ENCODE data around the gene FSIP1. TPM values are rescaled to one million over a fixed set of nuclear protein-coding genes. Genes with fewer than 3 reads are reported as not detected.

FSIP1 gene
- total RNA-seq, 1 donor from 2014 or later, result 1.6 TPM

- TF ChIP-seq, protein P1, sequence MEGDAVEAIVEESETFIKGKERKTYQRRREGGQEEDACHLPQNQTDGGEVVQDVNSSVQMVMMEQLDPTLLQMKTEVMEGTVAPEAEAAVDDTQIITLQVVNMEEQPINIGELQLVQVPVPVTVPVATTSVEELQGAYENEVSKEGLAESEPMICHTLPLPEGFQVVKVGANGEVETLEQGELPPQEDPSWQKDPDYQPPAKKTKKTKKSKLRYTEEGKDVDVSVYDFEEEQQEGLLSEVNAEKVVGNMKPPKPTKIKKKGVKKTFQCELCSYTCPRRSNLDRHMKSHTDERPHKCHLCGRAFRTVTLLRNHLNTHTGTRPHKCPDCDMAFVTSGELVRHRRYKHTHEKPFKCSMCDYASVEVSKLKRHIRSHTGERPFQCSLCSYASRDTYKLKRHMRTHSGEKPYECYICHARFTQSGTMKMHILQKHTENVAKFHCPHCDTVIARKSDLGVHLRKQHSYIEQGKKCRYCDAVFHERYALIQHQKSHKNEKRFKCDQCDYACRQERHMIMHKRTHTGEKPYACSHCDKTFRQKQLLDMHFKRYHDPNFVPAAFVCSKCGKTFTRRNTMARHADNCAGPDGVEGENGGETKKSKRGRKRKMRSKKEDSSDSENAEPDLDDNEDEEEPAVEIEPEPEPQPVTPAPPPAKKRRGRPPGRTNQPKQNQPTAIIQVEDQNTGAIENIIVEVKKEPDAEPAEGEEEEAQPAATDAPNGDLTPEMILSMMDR (IDR thresholded peaks at IDR 0.05; ENCODE audit: unreplicated experiment), result no peak
- no peaks in the 10 kb centered on the region for H3K9me3 Mint-ChIP-seq (ENCODE audit: low read depth)
- H3K27me3 Mint-ChIP-seq, result peaks cover 7% of the 10 kb centered on the region
- no peak overlapping the region for H3K4me3 Mint-ChIP-seq (ENCODE audit: low read depth)
- DNase-seq (ENCODE audit: low spot score, unreplicated experiment), result no peak
- no peak overlapping the region for H3K27ac Mint-ChIP-seq
- H3K36me3 Mint-ChIP-seq (ENCODE audit: insufficient read depth), result no peaks in the 10 kb centered on the region
- peaks cover 6% of the 10 kb centered on the region for H3K4me1 Mint-ChIP-seq (ENCODE audit: low read depth)
These were observed 15.7 kb upstream of the FSIP1 start for GRCh38 chr15:39798382-39798781.

DNA sequence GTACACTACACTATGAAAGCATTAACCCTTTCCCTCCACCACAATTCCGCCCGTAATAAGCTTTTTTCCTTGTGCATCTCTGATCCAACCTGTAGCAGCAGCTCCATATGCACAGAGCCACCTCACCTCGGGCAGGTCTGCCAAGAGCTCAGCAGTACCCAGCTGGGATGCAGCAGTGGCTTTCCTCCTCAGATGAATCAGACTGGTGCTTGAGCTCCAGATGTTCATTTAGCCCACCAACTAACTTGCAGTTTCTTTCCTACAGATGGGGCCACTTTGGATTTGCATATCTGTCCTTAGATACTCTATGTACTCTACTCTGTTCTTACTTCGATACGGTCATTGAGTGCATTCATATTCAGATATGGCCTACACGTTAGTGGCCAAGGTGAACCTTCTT lies 14.8 kb upstream of the FSIP1 start:
- Mint-ChIP-seq H3K27ac (no peak overlapping the region), H3K36me3 (ENCODE audit: insufficient read depth) (no peaks in the 10 kb centered on the region), H3K4me3 (ENCODE audit: low read depth) (no peak overlapping the region), H3K27me3 (peaks cover 7% of the 10 kb centered on the region), H3K4me1 (ENCODE audit: low read depth) (peaks cover 6% of the 10 kb centered on the region), H3K9me3 (ENCODE audit: low read depth) (no peaks in the 10 kb centered on the region)
- TF ChIP-seq, protein P1 (IDR thresholded peaks at IDR 0.05; ENCODE audit: unreplicated experiment), result no peak
- no peak for DNase-seq (ENCODE audit: low spot score, unreplicated experiment)

GRCh38 chr15:39796601-39797000 lies 14.0 kb upstream of the FSIP1 start:
- no peak overlapping the region for H3K4me3 Mint-ChIP-seq (ENCODE audit: low read depth)
- TF ChIP-seq, protein P1 (IDR thresholded peaks at IDR 0.05; ENCODE audit: unreplicated experiment), result no peak

GRCh38 chr15:39795486-39795885 lies 12.8 kb upstream of the FSIP1 start:
- H3K4me3 Mint-ChIP-seq (ENCODE audit: low read depth), result no peak overlapping the region
- H3K27me3 Mint-ChIP-seq, result peaks cover 7% of the 10 kb centered on the region
- H3K27ac Mint-ChIP-seq, result no peak overlapping the region
- no peaks in the 10 kb centered on the region for H3K9me3 Mint-ChIP-seq (ENCODE audit: low read depth)
- no peaks in the 10 kb centered on the region for H3K36me3 Mint-ChIP-seq (ENCODE audit: insufficient read depth)
- TF ChIP-seq, protein P1 (IDR thresholded peaks at IDR 0.05; ENCODE audit: unreplicated experiment), result no peak
- DNase-seq (ENCODE audit: low spot score, unreplicated experiment), result no peak
- H3K4me1 Mint-ChIP-seq (ENCODE audit: low read depth), result peaks cover 6% of the 10 kb centered on the region

More at GRCh38 chr15:39796601-39797000, 14.0 kb upstream of the FSIP1 start:
- Mint-ChIP-seq H3K27ac (no peak overlapping the region), H3K36me3 (ENCODE audit: insufficient read depth) (no peaks in the 10 kb centered on the region), H3K4me1 (ENCODE audit: low read depth) (peaks cover 6% of the 10 kb centered on the region), H3K9me3 (ENCODE audit: low read depth) (no peaks in the 10 kb centered on the region), H3K27me3 (peaks cover 7% of the 10 kb centered on the region)
- DNase-seq (ENCODE audit: low spot score, unreplicated experiment), result no peak

- Mint-ChIP-seq H3K27me3 (peaks cover 7% of the 10 kb centered on the region), H3K36me3 (ENCODE audit: insufficient read depth) (no peaks in the 10 kb centered on the region), H3K27ac (no peak overlapping the region), H3K4me3 (ENCODE audit: low read depth) (no peak overlapping the region), H3K4me1 (ENCODE audit: low read depth) (peaks cover 6% of the 10 kb centered on the region), H3K9me3 (ENCODE audit: low read depth) (no peaks in the 10 kb centered on the region)
- TF ChIP-seq, protein P1 (IDR thresholded peaks at IDR 0.05; ENCODE audit: unreplicated experiment), result no peak
- DNase-seq (ENCODE audit: low spot score, unreplicated experiment), result no peak
These were observed 12.3 kb upstream of the FSIP1 start for GRCh38 chr15:39794954-39795353.
